ENCODE measurements around the gene C6orf132.
"Not testable (repeated sequence)": the region's sequence is repeated elsewhere in the genome, so short reads cannot be mapped to it uniquely, and the experiment has no call there.

C6orf132 gene

GRCh38 chr6:42162384-42162783 lies 20.0 kb upstream of the C6orf132 start:
- no peak for DNase-seq

- DNase-seq: no peak
Measured at GRCh38 chr6:42159431-42160024, 17.1 kb upstream of the C6orf132 start.

- DNase-seq: no peak
Measured at GRCh38 chr6:42158631-42159030, 16.2 kb upstream of the C6orf132 start.

GRCh38 chr6:42158011-42158410 lies 15.6 kb upstream of the C6orf132 start:
- no peak for DNase-seq

- no peak for DNase-seq
Measured at GRCh38 chr6:42156638-42157037, 14.2 kb upstream of the C6orf132 start.

- DNase-seq: no peak
Measured at GRCh38 chr6:42155293-42155692, 12.9 kb upstream of the C6orf132 start.

GRCh38 chr6:42154461-42155209 lies 12.2 kb upstream of the C6orf132 start:
- no peak for DNase-seq

GRCh38 chr6:42153921-42154320 lies 11.5 kb upstream of the C6orf132 start:
- no peak for DNase-seq

GRCh38 chr6:42152528-42153213 lies 10.3 kb upstream of the C6orf132 start:
- DNase-seq: not testable (repeated sequence)

- no peak for DNase-seq
Measured at GRCh38 chr6:42152024-42152423, 9.6 kb upstream of the C6orf132 start.

GRCh38 chr6:42150254-42150653 lies 7.8 kb upstream of the C6orf132 start:
- DNase-seq: no peak

GRCh38 chr6:42148058-42148457 lies 5.6 kb upstream of the C6orf132 start:
- no peak for DNase-seq

GRCh38 chr6:42147138-42147562 lies 4.7 kb upstream of the C6orf132 start:
- DNase-seq: no peak

GRCh38 chr6:42141603-42142117 lies 760 bp downstream of the C6orf132 start:
- no peak for DNase-seq

- no peak for DNase-seq
Measured at GRCh38 chr6:42140756-42141602, 1.4 kb downstream of the C6orf132 start.

GRCh38 chr6:42140032-42140431 lies 2.4 kb downstream of the C6orf132 start:
- peak; percentile 83 for DNase-seq

- DNase-seq: no peak
Measured at GRCh38 chr6:42138630-42139619, 3.5 kb downstream of the C6orf132 start.

GRCh38 chr6:42138190-42138589 lies 4.2 kb downstream of the C6orf132 start:
- no peak for DNase-seq

GRCh38 chr6:42137194-42137753 lies 5.1 kb downstream of the C6orf132 start:
- no peak for DNase-seq

GRCh38 chr6:42136508-42137193 lies 5.8 kb downstream of the C6orf132 start:
- DNase-seq: no peak

- DNase-seq: no peak
Measured at GRCh38 chr6:42135722-42136121, 6.7 kb downstream of the C6orf132 start.
